Gastroesophageal sphincter (tissue), 3 donors: ENCODE results near the gene UBLCP1.

ENCODE experiments used
- EP300 ChIP-seq: sonication (generic); formaldehyde crosslinking; IDR thresholded peaks from one replicate; pipeline ENCODE4 v1.6.1; 2017; ENCODE audit warnings: antibody characterized with exemption, mild to moderate bottlenecking
- POLR2A ChIP-seq, 2 donors: fragments of 450-650 bp; IDR thresholded peaks; one replicate each; pipeline ENCODE4 v1.6.1; 2017; ENCODE audit warnings: antibody characterized with exemption in 2 of 2, mild to moderate bottlenecking in 2 of 2, moderate library complexity in 1 of 2
- TF ChIP-seq, protein P1 (sequence below), 4 experiments: fragments of 200-600 bp in 2 of 4; fragments of 450-650 bp in 2 of 4; sonication (generic) in 1 of 4; IDR thresholded peaks; one replicate each; pipeline ENCODE4 v1.5.1; 2017 to 2019; ENCODE audit warnings: antibody characterized with exemption in 4 of 4, mild to moderate bottlenecking in 2 of 4, moderate library complexity in 2 of 4

- TF ChIP-seq, protein P1, sequence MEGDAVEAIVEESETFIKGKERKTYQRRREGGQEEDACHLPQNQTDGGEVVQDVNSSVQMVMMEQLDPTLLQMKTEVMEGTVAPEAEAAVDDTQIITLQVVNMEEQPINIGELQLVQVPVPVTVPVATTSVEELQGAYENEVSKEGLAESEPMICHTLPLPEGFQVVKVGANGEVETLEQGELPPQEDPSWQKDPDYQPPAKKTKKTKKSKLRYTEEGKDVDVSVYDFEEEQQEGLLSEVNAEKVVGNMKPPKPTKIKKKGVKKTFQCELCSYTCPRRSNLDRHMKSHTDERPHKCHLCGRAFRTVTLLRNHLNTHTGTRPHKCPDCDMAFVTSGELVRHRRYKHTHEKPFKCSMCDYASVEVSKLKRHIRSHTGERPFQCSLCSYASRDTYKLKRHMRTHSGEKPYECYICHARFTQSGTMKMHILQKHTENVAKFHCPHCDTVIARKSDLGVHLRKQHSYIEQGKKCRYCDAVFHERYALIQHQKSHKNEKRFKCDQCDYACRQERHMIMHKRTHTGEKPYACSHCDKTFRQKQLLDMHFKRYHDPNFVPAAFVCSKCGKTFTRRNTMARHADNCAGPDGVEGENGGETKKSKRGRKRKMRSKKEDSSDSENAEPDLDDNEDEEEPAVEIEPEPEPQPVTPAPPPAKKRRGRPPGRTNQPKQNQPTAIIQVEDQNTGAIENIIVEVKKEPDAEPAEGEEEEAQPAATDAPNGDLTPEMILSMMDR (IDR thresholded peaks at IDR 0.05), result no peak
- TF ChIP-seq POLR2A (IDR thresholded peaks at IDR 0.05), result no peak
- TF ChIP-seq EP300, result no peak
Measured at GRCh38 chr5:159310511-159310910, 47.4 kb downstream of the UBLCP1 start.
